ENCODE results near the gene PGD. TPM values are rescaled to one million over a fixed set of nuclear protein-coding genes. Genes with fewer than 3 reads are reported as not detected.
"Not testable (repeated sequence)": the region's sequence is repeated elsewhere in the genome, so short reads cannot be mapped to it uniquely, and the experiment has no call there.

The PGD gene
- total RNA-seq, 1 experiment from 2014 or later = 162 TPM

GRCh38 chr1:10415211-10415930 lies 16.5 kb downstream of the PGD start:
- DNase-seq (peak; percentile 47), ATAC-seq (peak; percentile 18; the same call in 1 of the 2 replicates)
- ChIA-PET POLR2A (ENCODE audit: unreplicated experiment) (no interaction called here), CTCF (no interaction called here)
- intact Hi-C loops (cut with micrococcal nuclease) = no loop called here
- Histone ChIP-seq H4K20me1 (ENCODE audit: low read length) (no peaks in the 10 kb centered on the region), H3K4me3 (ENCODE audit: low read length) (no peak overlapping the region), H3F3A (ENCODE audit: low read length, unreplicated experiment) (no peaks in the 10 kb centered on the region), H3K79me2 (ENCODE audit: low read length) (no peaks in the 10 kb centered on the region), H3K36me3 (ENCODE audit: low read depth, low read length) (peaks cover 81% of the 10 kb centered on the region), H3K9ac (ENCODE audit: low read length) (peak overlapping the region; percentile 28), H3K9me3 (ENCODE audit: low read length) (no peaks in the 10 kb centered on the region), H2AFZ (ENCODE audit: low read length) (no peak overlapping the region), H3K27ac (ENCODE audit: low read length) (peak overlapping the region; percentile 52), H3K4me1 (ENCODE audit: insufficient read depth, low read length) (peaks cover 6% of the 10 kb centered on the region; the same call in 1 of the 2 replicates), H3K4me2 (ENCODE audit: low read length) (no peak overlapping the region), H3K9me2 (replicated peaks; ENCODE audit: low read length) (no peaks in the 10 kb centered on the region), H3K27me3 (ENCODE audit: low read length) (no peaks in the 10 kb centered on the region)
- TF ChIP-seq CTCF (conservative IDR thresholded peaks at IDR 0.05; ENCODE audit: low read depth, low read length) (no peak), EZH2phosphoT487 (IDR thresholded peaks at IDR 0.05; ENCODE audit: borderline replicate concordance, low read length) (no peak), EZH2 (IDR thresholded peaks at IDR 0.05; ENCODE audit: low read length, unreplicated experiment) (no peak)
- no TSS peak for BruUV-seq (replicated peaks)

- CTCF ChIA-PET; H3K79me2 ChIP-seq (ENCODE audit: low read length); H3K9me2 ChIP-seq (replicated peaks; ENCODE audit: low read length); BruUV-seq (replicated peaks); DNase-seq; H3K4me1 ChIP-seq (ENCODE audit: insufficient read depth, low read length); H4K20me1 ChIP-seq (ENCODE audit: low read length); H3K4me2 ChIP-seq (ENCODE audit: low read length); H3F3A ChIP-seq (ENCODE audit: low read length, unreplicated experiment); H2AFZ ChIP-seq (ENCODE audit: low read length); POLR2A ChIA-PET (ENCODE audit: unreplicated experiment); H3K4me3 ChIP-seq (ENCODE audit: low read length); H3K27me3 ChIP-seq (ENCODE audit: low read length); intact Hi-C loops (cut with micrococcal nuclease); ATAC-seq; H3K9me3 ChIP-seq (ENCODE audit: low read length): not testable (repeated sequence)
- Histone ChIP-seq H3K27ac (ENCODE audit: low read length) (peak overlapping the region; percentile 52), H3K9ac (ENCODE audit: low read length) (peak overlapping the region; percentile 28), H3K36me3 (ENCODE audit: low read depth, low read length) (peaks cover 77% of the 10 kb centered on the region)
These were observed 17.1 kb downstream of the PGD start for GRCh38 chr1:10415967-10416366.

- H2AFZ ChIP-seq (ENCODE audit: low read length); DNase-seq; H3K9me2 ChIP-seq (replicated peaks; ENCODE audit: low read length); POLR2A ChIA-PET (ENCODE audit: unreplicated experiment); BruUV-seq (replicated peaks); H3F3A ChIP-seq (ENCODE audit: low read length, unreplicated experiment); H3K4me1 ChIP-seq (ENCODE audit: insufficient read depth, low read length); H4K20me1 ChIP-seq (ENCODE audit: low read length); intact Hi-C loops (cut with micrococcal nuclease); H3K27ac ChIP-seq (ENCODE audit: low read length); H3K27me3 ChIP-seq (ENCODE audit: low read length); H3K79me2 ChIP-seq (ENCODE audit: low read length); H3K9me3 ChIP-seq (ENCODE audit: low read length); ATAC-seq; H3K9ac ChIP-seq (ENCODE audit: low read length); H3K4me3 ChIP-seq (ENCODE audit: low read length); CTCF ChIA-PET; H3K4me2 ChIP-seq (ENCODE audit: low read length): not testable (repeated sequence)
- peaks cover 53% of the 10 kb centered on the region for H3K36me3 ChIP-seq (ENCODE audit: low read depth, low read length)
These were observed 19.9 kb downstream of the PGD start for GRCh38 chr1:10418741-10419140.

GRCh38 chr1:10419351-10419750 lies 20.5 kb downstream of the PGD start:
- Histone ChIP-seq H4K20me1 (ENCODE audit: low read length) (no peaks in the 10 kb centered on the region), H3K27ac (ENCODE audit: low read length) (no peak overlapping the region), H3K36me3 (ENCODE audit: low read depth, low read length) (peaks cover 47% of the 10 kb centered on the region), H3F3A (ENCODE audit: low read length, unreplicated experiment) (no peaks in the 10 kb centered on the region), H3K79me2 (ENCODE audit: low read length) (no peaks in the 10 kb centered on the region), H3K9me3 (ENCODE audit: low read length) (no peaks in the 10 kb centered on the region), H3K4me2 (ENCODE audit: low read length) (no peak overlapping the region), H3K4me1 (ENCODE audit: insufficient read depth, low read length) (peaks cover 6% of the 10 kb centered on the region; the same call in 1 of the 2 replicates), H2AFZ (ENCODE audit: low read length) (no peak overlapping the region), H3K4me3 (ENCODE audit: low read length) (no peak overlapping the region), H3K9me2 (replicated peaks; ENCODE audit: low read length) (no peaks in the 10 kb centered on the region), H3K9ac (ENCODE audit: low read length) (no peak overlapping the region), H3K27me3 (ENCODE audit: low read length) (no peaks in the 10 kb centered on the region)
- no TSS peak for BruUV-seq (replicated peaks)
- DNase-seq (no peak), ATAC-seq (no peak)
- intact Hi-C loops (cut with micrococcal nuclease) = no loop called here
- CTCF ChIA-PET = no interaction called here
- POLR2A ChIA-PET (ENCODE audit: unreplicated experiment) = no interaction called here
- TF ChIP-seq EZH2phosphoT487 (IDR thresholded peaks at IDR 0.05; ENCODE audit: borderline replicate concordance, low read length) (no peak), CTCF (conservative IDR thresholded peaks at IDR 0.05; ENCODE audit: low read depth, low read length) (no peak), EZH2 (IDR thresholded peaks at IDR 0.05; ENCODE audit: low read length, unreplicated experiment) (no peak)
